HG02970 (cell line): ENCODE measurements around the gene MALRD1.
"Not testable (repeated sequence)": the region's sequence is repeated elsewhere in the genome, so short reads cannot be mapped to it uniquely, and the experiment has no call there.

ENCODE experiments used
- ATAC-seq: cut with Tn5 transposase; IDR thresholded peaks from one replicate; pipeline ENCODE4 v1.9.1; 2021; ENCODE audit warnings: mild to moderate bottlenecking, moderate library complexity, moderate number of reproducible peaks; ENCODE audit not compliant: unreplicated experiment, low FRiP score

The MALRD1 gene

DNA sequence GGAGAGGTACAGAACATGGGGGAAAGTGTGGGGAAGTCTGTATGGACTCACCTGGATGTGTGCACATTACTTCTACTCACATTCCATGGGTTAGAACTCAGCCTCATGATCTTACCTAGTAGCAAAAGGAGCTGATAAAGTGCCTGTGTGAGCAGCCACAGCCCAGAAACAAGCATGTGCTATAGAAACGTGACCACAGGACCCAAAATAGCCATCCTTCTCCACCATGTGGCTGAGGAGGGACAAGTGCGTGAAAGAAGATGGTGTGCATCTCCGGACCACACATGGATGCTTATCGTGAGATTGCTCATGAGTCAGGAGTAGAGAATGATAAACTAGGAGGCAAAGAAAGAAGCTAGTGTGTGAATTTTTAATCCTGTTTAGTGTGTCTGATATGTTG lies 431.3 kb downstream of the MALRD1 start:
- no peak for ATAC-seq

DNA sequence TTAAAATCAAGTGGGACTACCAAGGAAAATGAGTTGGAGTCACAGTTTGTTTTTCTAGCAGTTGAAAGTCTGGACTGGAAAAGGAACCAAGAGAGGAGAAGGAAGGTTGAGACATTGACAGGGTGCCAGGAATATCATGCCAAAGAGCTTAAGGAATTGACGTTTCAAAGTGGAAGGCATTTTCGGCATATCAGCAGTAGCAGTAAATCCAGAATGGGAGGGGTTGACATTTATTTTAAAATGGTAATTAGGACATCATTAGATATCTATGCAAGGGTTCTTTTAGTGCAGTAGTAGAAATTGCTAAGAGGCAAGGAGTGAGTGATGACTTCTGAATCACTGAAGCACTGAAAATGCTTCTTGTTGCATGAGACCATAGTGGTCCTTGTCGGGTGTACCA lies 431.8 kb downstream of the MALRD1 start:
- no peak for ATAC-seq

DNA sequence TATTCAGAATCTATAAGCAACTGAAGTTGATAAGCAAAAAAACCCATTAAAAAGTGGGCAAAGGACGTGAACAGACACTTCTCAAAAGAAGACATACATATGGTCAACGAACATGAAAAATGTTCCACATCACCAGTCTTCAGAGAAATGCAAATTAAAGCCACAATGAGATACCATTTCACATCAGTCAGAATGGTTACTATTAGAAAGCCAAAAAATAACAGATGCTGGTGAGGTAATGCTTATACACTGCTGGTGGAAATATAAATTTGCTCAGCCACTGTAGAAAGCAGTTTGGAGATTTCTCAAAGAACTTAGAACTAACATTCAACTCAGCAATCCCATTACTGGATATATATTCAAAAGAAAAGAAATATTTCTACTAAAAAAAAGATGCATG lies 434.8 kb downstream of the MALRD1 start:
- no peak for ATAC-seq

- ATAC-seq, result no peak
Measured at GRCh38 chr10:19488592-19489280, 440.1 kb downstream of the MALRD1 start.

DNA sequence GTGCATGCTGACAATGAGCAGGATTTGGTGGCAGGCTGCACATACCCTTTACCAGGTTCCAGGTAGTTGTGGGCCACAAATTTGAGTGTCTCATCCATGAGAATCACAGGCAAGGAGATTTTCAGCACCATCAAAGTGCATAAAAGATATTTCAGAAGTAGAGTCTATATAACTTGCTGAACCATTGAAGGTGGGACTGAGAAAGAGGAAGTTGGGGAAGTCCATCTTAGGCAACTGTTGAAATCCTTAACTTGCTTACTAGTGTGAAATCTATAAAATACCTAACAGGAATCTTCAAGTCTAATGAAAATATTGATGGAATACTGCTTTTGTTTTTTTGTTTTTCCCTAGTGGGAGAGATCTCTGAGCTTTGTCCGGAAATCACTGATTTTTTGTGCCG lies 442.6 kb downstream of the MALRD1 start:
- no peak for ATAC-seq

DNA sequence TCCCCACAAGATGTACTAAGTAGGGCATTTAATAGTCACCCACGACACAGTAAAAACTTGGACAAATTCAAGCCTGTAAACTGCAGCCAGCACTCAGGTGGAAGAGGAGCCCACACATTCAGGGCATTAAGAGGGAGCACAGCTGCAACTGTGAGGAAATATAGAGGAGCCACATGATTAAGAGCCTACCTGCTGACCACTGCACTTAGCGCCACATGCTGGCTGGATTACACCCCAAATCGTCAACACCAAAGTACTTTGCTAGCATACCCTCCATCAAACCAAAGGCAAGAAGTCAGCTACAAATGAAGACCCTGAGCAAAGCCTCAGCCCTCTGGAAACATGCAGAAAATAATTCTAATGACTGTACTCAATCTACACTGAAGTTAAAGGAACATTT lies 445.3 kb downstream of the MALRD1 start:
- ATAC-seq, result no peak

- ATAC-seq, result no peak
Measured at GRCh38 chr10:19497026-19497425, 448.4 kb downstream of the MALRD1 start.

GRCh38 chr10:19498393-19499290 lies 450.0 kb downstream of the MALRD1 start:
- ATAC-seq, result no peak

GRCh38 chr10:19499291-19499770 lies 450.7 kb downstream of the MALRD1 start:
- no peak for ATAC-seq

GRCh38 chr10:19500959-19501358 lies 452.4 kb downstream of the MALRD1 start:
- ATAC-seq, result no peak

GRCh38 chr10:19505320-19506312 lies 457.0 kb downstream of the MALRD1 start:
- no peak for ATAC-seq

GRCh38 chr10:19510005-19510732 lies 461.6 kb downstream of the MALRD1 start:
- not testable (repeated sequence) for ATAC-seq

DNA sequence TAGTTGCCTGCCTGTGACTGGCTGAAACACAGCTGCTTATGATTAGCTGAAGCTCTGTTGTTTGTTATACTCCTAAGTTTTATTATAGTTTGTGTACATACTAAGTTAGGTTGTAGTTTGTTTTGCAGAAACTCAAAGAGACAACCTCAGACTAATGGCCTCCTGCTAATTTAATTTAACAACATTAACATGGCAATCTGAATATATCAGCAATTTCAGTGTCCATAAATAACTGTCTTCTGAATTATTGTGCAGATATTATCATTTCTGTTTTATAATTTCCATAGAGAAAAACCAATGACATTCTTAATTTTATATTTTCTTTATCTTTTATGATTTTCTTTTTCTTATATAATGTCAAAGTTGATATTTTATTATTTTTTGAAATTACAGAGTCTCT lies 469.5 kb downstream of the MALRD1 start:
- ATAC-seq, result no peak

GRCh38 chr10:19518632-19519031 lies 470.0 kb downstream of the MALRD1 start:
- no peak for ATAC-seq

DNA sequence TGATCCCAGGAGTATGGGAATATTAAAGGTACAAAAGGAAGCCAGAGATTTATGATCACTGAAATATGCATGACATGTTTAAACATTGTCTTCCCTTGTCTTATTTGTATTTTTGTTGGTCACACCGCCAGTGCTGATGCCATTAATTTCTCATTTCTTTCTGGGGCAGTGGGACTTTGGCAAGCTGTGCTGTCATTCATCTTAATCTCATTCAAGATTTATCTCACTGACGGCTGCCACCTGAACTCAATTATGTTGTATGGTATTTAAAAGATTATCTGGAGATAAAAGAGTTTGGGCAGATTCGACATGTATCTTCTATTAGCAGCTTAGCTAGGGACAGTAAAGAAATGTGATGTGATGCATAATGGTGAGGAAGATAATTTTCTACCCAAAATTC lies 482.7 kb downstream of the MALRD1 start:
- no peak for ATAC-seq

GRCh38 chr10:19532411-19532810 lies 483.8 kb downstream of the MALRD1 start:
- no peak for ATAC-seq

GRCh38 chr10:19541299-19541698 lies 492.7 kb downstream of the MALRD1 start:
- no peak for ATAC-seq

- ATAC-seq, result no peak
Measured at GRCh38 chr10:19546224-19546623, 497.6 kb downstream of the MALRD1 start.

DNA sequence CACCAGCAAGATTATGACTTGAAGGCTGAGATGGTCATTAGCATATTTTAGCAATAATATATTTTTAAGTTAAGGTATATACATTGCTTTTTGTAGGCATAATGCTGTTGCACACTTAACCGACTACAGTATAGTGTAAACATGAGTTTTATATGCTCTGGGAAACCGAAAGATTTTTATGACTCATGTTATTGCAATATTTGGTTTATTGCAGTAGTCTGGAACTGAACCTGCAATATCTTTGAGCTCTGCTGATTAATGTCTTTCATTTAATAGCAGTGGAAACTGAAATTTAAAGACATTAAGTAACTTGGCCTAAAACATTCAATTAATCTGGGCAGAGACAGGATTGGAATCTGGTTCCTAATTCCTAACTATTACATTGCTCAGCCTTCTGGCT lies 500.9 kb downstream of the MALRD1 start:
- ATAC-seq, result no peak

DNA sequence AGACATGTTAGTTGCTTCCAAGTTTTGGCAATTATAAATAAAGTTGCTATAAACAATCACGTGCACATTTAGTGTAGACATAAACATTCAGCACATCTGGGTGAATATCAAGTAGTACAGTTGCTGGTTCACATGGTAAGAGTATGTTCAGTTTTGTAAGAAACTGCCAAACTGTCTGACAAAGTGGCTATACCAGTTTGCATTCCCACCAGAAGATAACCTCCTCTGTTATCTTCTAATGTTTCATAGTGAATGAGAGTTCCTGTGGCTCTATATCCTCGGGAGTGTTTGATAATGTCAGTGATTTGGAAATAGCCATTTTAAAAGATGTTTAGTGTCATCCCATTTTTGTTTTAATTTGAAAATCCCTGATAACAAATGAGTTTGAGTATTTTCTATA lies 508.1 kb downstream of the MALRD1 start:
- ATAC-seq, result no peak
